Activated naive CD8-positive, alpha-beta T cell treated with anti-CD3 and anti-CD28 coated beads, Interleukin-2, amount 10 ng/mL, durations not matched to agents 7 days and 5 days (primary cell): Measurements from ENCODE around the gene TMEM108. TPM values are rescaled to one million over a fixed set of nuclear protein-coding genes. Genes with fewer than 3 reads are reported as not detected.

Experiments used
- ATAC-seq: fragments of 150-1000 bp; cut with Tn5 transposase; one replicate; pipeline ENCODE4 v1.10.0; 2021; ENCODE audit warnings: low read depth, moderate library complexity
- POLR2A ChIA-PET: fragments of 350-600 bp; sonication (Branson Sonifier 250); formaldehyde crosslinking; loops from one replicate; lab custom pipeline; 2021; ENCODE audit warnings: antibody characterized with exemption; lab: Charles Lee
- DNase-seq: peaks from one replicate; pipeline ENCODE4 v3.0.0; 2021
- H3K27ac Mint-ChIP-seq: one replicate; pipeline ENCODE4 v1.8.0; 2022; ENCODE audit warnings: mild to moderate bottlenecking, mixed read lengths
- H3K27me3 Mint-ChIP-seq: one replicate; pipeline ENCODE4 v1.8.0; 2022; ENCODE audit warnings: mild to moderate bottlenecking, moderate library complexity, mixed read lengths
- H3K36me3 Mint-ChIP-seq: one replicate; pipeline ENCODE4 v1.8.0; 2021; ENCODE audit warnings: mild to moderate bottlenecking, mixed read lengths
- H3K4me1 Mint-ChIP-seq: one replicate; pipeline ENCODE4 v1.8.0; 2021; ENCODE audit warnings: mixed read lengths
- H3K4me3 Mint-ChIP-seq: one replicate; pipeline ENCODE4 v1.8.0; 2022; ENCODE audit warnings: mild to moderate bottlenecking, moderate library complexity, mixed read lengths
- H3K9me3 Mint-ChIP-seq: one replicate; pipeline ENCODE4 v1.8.0; 2021; ENCODE audit warnings: mixed read lengths
- total RNA-seq, 2 experiments: library from RNA; stranded (reverse); gene quantifications; one replicate each; pipeline ENCODE4 v1.2.3, GENCODE V29; 2021

TMEM108 gene
- total RNA-seq, 2 experiments from 2014 or later: not detected

GRCh38 chr3:133254716-133255115, 216.5 kb downstream of the TMEM108 start:
- Mint-ChIP-seq H3K36me3 (no peaks in the 10 kb centered on the region), H3K4me3 (no peak overlapping the region), H3K27ac (no peak overlapping the region), H3K27me3 (peaks cover 10% of the 10 kb centered on the region), H3K9me3 (no peaks in the 10 kb centered on the region), H3K4me1 (no peaks in the 10 kb centered on the region)
- POLR2A ChIA-PET: no interaction called here
- DNase-seq (no peak), ATAC-seq (no peak)

GRCh38 chr3:133256787-133257483, 218.7 kb downstream of the TMEM108 start:
- H3K4me3 Mint-ChIP-seq: no peak overlapping the region

GRCh38 chr3:133258358-133258757, 220.2 kb downstream of the TMEM108 start:
- POLR2A ChIA-PET: no interaction called here
- Mint-ChIP-seq H3K27me3 (peaks cover 8% of the 10 kb centered on the region), H3K27ac (no peak overlapping the region), H3K4me1 (no peaks in the 10 kb centered on the region), H3K36me3 (no peaks in the 10 kb centered on the region), H3K4me3 (no peak overlapping the region), H3K9me3 (no peaks in the 10 kb centered on the region)
- DNase-seq (no peak), ATAC-seq (no peak)

More at GRCh38 chr3:133256787-133257483, 218.7 kb downstream of the TMEM108 start:
- Mint-ChIP-seq H3K4me1 (no peaks in the 10 kb centered on the region), H3K27ac (no peak overlapping the region), H3K9me3 (no peaks in the 10 kb centered on the region), H3K36me3 (no peaks in the 10 kb centered on the region), H3K27me3 (peaks cover 10% of the 10 kb centered on the region)
- POLR2A ChIA-PET: no interaction called here
- DNase-seq (no peak), ATAC-seq (no peak)

GRCh38 chr3:133259767-133260166, 221.6 kb downstream of the TMEM108 start:
- Mint-ChIP-seq H3K4me1 (no peaks in the 10 kb centered on the region), H3K4me3 (no peak overlapping the region), H3K36me3 (no peaks in the 10 kb centered on the region), H3K27ac (no peak overlapping the region), H3K27me3 (peaks cover 11% of the 10 kb centered on the region), H3K9me3 (no peaks in the 10 kb centered on the region)
- DNase-seq (no peak), ATAC-seq (no peak)
- POLR2A ChIA-PET: no interaction called here

GRCh38 chr3:133262333-133262732, 224.1 kb downstream of the TMEM108 start:
- H3K9me3 Mint-ChIP-seq: no peaks in the 10 kb centered on the region
- POLR2A ChIA-PET: no interaction called here
- no peaks in the 10 kb centered on the region for H3K36me3 Mint-ChIP-seq
- H3K4me1 Mint-ChIP-seq: no peaks in the 10 kb centered on the region
- H3K27ac Mint-ChIP-seq: no peak overlapping the region
- no peak overlapping the region for H3K4me3 Mint-ChIP-seq
- peaks cover 12% of the 10 kb centered on the region for H3K27me3 Mint-ChIP-seq
- DNase-seq (no peak), ATAC-seq (no peak)

DNA sequence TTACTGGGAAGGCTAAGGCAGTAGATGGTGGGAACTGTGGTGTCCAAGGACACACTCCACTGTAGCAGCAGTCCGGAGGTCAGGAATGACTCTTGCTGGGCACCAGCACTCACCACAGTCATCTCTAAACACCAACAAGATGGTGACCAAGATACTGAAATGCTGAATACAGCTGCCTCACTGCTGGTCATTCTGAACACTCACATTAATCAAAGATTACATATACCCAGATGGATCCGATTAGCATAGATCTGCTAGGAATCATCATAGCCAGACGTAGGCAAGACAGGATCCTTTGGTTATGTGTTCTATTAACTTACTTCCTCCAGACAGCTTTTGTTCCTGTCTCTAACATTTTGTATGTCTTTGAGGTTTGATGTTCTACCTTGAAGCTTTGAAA, 226.7 kb downstream of the TMEM108 start:
- no peak for DNase-seq
- Mint-ChIP-seq H3K36me3 (no peaks in the 10 kb centered on the region), H3K4me1 (peaks cover 2% of the 10 kb centered on the region)

GRCh38 chr3:133268726-133269134, 230.5 kb downstream of the TMEM108 start:
- POLR2A ChIA-PET: no interaction called here
- DNase-seq (no peak), ATAC-seq (no peak)
- Mint-ChIP-seq H3K4me1 (peaks cover 2% of the 10 kb centered on the region), H3K9me3 (no peaks in the 10 kb centered on the region), H3K27me3 (peaks cover 10% of the 10 kb centered on the region), H3K27ac (no peak overlapping the region), H3K36me3 (no peaks in the 10 kb centered on the region), H3K4me3 (no peak overlapping the region)

More for the DNA sequence above, 226.7 kb downstream of the TMEM108 start:
- Mint-ChIP-seq H3K9me3 (no peaks in the 10 kb centered on the region), H3K27me3 (peaks cover 11% of the 10 kb centered on the region), H3K4me3 (no peak overlapping the region), H3K27ac (no peak overlapping the region)
- POLR2A ChIA-PET: interaction anchor here (0.5 kb wide), 1 partner anchor 699 kb away, joined by 3 read pairs; no protein-coding TSS in a partner anchor
- ATAC-seq: no peak

DNA sequence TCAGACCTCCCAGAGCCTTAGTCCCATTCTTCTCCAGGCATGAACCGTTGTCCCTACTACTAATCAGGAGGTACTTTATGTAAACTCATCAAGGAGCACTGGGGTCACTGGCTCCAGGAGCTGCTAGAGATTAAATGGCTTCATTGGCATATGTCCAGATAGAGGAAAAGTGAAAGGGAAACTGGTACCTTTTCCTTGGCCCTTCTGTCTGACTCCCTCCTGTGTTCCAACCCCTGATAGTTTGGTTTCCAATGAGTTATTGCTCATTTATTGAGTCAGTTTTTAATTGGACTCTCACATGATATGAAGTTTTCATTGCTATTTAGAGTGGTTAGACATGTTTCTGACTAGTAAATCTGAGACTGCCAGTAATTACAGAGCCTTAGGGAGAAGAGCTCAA, 231.2 kb downstream of the TMEM108 start:
- DNase-seq (no peak), ATAC-seq (no peak)
- POLR2A ChIA-PET: no interaction called here
- H3K9me3 Mint-ChIP-seq: no peaks in the 10 kb centered on the region
- no peak overlapping the region for H3K27ac Mint-ChIP-seq
- H3K4me3 Mint-ChIP-seq: no peak overlapping the region
- no peaks in the 10 kb centered on the region for H3K36me3 Mint-ChIP-seq
- H3K4me1 Mint-ChIP-seq: peaks cover 4% of the 10 kb centered on the region
- peaks cover 16% of the 10 kb centered on the region for H3K27me3 Mint-ChIP-seq

DNA sequence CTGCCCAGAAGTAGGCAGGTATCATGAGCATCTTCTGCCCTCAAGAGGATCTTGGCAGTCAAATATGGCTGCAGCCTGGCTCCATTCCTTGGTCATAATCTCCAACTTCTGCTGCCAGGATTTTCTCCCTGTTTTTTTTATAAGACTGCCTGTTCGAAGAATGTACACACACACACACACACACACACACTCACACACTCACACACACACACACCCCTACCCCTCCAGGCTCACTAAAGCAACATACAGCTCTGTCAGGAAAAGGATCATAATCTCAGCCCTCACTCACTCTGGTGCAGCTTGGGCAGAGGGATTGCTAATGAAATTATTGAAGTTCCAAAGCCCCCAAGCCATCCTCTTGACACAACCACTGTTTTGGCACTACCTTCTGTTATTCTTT, 232.4 kb downstream of the TMEM108 start:
- peaks cover 16% of the 10 kb centered on the region for H3K27me3 Mint-ChIP-seq
- POLR2A ChIA-PET: no interaction called here
- H3K4me1 Mint-ChIP-seq: peaks cover 4% of the 10 kb centered on the region
- no peak overlapping the region for H3K27ac Mint-ChIP-seq
- ATAC-seq: no peak
- no peaks in the 10 kb centered on the region for H3K9me3 Mint-ChIP-seq
- H3K4me3 Mint-ChIP-seq: no peak overlapping the region
- no peak for DNase-seq
- no peaks in the 10 kb centered on the region for H3K36me3 Mint-ChIP-seq

DNA sequence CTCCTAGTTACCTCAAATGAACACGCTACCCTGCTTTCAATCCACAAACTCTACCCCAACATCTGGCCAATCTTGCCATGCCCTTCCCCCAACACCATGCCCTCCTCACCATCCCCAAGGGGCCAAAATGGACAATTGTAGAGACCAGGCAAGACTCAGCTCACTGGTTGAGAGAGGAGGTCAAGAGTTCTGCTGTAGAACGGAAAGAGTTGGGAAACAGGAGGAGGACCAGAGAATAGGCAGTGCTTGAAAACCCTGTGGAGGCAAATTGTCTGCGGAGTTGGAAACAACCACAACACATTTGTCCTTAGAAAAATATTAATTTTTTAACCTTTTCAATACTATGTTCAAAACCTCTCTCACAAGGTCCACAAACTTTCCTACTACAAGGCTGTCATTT, 232.9 kb downstream of the TMEM108 start:
- H3K9me3 Mint-ChIP-seq: no peaks in the 10 kb centered on the region
- POLR2A ChIA-PET: no interaction called here
- DNase-seq (no peak), ATAC-seq (no peak)
- H3K4me1 Mint-ChIP-seq: peaks cover 4% of the 10 kb centered on the region
- no peak overlapping the region for H3K4me3 Mint-ChIP-seq
- H3K27ac Mint-ChIP-seq: no peak overlapping the region
- H3K36me3 Mint-ChIP-seq: no peaks in the 10 kb centered on the region
- peaks cover 14% of the 10 kb centered on the region for H3K27me3 Mint-ChIP-seq

GRCh38 chr3:133271539-133271938, 233.3 kb downstream of the TMEM108 start:
- no peaks in the 10 kb centered on the region for H3K9me3 Mint-ChIP-seq
- no peak overlapping the region for H3K27ac Mint-ChIP-seq
- no peaks in the 10 kb centered on the region for H3K36me3 Mint-ChIP-seq
- peaks cover 4% of the 10 kb centered on the region for H3K4me1 Mint-ChIP-seq
- no peak overlapping the region for H3K4me3 Mint-ChIP-seq
- DNase-seq: no peak
- POLR2A ChIA-PET: no interaction called here
- peaks cover 12% of the 10 kb centered on the region for H3K27me3 Mint-ChIP-seq
- no peak for ATAC-seq

DNA sequence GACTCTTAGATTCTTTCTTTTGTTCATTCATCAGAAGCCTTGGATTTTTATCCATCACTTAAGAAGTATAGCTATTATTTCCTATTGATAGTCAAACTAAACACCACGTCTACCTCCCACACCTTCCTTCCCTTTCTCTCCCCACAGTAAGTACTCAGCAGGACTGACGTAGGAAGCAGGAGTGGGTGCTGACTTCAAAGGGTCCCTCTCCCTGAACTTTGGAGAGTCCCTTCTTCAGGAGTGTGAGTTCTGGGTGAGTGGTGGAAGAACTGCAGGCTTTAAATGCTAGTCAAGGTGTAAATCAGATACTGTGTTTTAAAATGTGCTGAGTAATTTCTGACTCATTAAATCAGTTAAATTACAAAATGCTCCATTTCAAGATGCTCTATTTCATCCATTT, 235.2 kb downstream of the TMEM108 start:
- H3K27ac Mint-ChIP-seq: no peak overlapping the region
- peaks cover 12% of the 10 kb centered on the region for H3K27me3 Mint-ChIP-seq
- H3K9me3 Mint-ChIP-seq: no peaks in the 10 kb centered on the region
- no peak for DNase-seq
- H3K36me3 Mint-ChIP-seq: no peaks in the 10 kb centered on the region
- ATAC-seq: no peak
- POLR2A ChIA-PET: no interaction called here
- no peak overlapping the region for H3K4me3 Mint-ChIP-seq
- peaks cover 4% of the 10 kb centered on the region for H3K4me1 Mint-ChIP-seq

DNA sequence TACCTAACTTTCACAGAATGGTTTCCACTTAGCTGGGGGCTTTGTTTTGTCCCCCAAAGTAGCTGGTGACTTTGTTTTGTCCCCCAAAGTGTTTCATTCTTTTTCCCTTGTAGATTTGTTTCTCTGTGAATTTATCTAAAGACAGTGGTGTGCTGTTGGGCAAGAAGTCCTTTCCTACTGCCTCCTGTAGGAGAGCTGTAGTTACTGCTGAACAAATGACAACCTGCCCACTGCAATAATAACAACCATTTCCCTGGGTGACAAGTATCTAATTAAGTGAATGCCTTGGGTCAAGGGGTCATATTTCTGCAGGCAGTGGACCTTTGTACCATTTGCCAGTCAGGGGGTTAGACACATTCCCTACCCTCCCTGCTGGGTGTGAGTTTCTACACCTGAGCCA, 236.3 kb downstream of the TMEM108 start:
- H3K4me1 Mint-ChIP-seq: peaks cover 4% of the 10 kb centered on the region
- H3K27ac Mint-ChIP-seq: no peak overlapping the region
- H3K36me3 Mint-ChIP-seq: no peaks in the 10 kb centered on the region
- ATAC-seq (no peak), DNase-seq (no peak)
- H3K9me3 Mint-ChIP-seq: no peaks in the 10 kb centered on the region
- POLR2A ChIA-PET: no interaction called here
- no peak overlapping the region for H3K4me3 Mint-ChIP-seq
- H3K27me3 Mint-ChIP-seq: peaks cover 10% of the 10 kb centered on the region

DNA sequence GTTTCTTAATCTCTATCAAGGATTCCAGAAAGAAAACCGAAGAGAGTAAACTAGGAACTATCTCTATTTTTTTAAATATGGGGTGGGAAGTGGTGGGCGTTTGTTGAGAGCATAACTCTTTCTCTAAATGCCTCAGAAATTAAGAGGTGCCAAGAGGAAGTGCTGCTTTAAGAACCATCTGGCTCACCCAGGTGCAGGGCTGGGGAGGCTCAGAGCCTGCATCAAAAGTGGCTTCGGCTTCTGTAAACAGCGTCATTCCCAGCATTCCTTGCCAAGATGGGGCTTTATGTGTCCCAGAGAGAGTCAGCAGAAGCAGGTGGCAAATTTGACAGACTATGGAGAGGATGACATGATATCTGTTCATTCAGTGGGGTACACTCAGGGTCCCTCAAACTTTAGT, 238.4 kb downstream of the TMEM108 start:
- POLR2A ChIA-PET: no interaction called here
- Mint-ChIP-seq H3K4me1 (peaks cover 2% of the 10 kb centered on the region), H3K27ac (no peak overlapping the region), H3K27me3 (peaks cover 10% of the 10 kb centered on the region), H3K36me3 (no peaks in the 10 kb centered on the region), H3K4me3 (no peak overlapping the region), H3K9me3 (no peaks in the 10 kb centered on the region)
- DNase-seq: no peak
- no peak for ATAC-seq
